PC-3 (cell line): ENCODE data around the gene MT1A. TPM values are rescaled to one million over a fixed set of nuclear protein-coding genes. Genes with fewer than 3 reads are reported as not detected.
A peak's percentile ranks its signal among the peaks of the same experiment; 100 is the strongest.

Experiments
- ATAC-seq: fragments of 200-7000 bp; cut with Tn5 transposase; 2 replicates; pipeline ENCODE4 v1.9.1; 2020; ENCODE audit warnings: mild to moderate bottlenecking, moderate library complexity
- BruUV-seq: library from RNA; stranded (reverse); fragments of 400-500 nt; replicated peaks from 2 replicates; lab custom pipeline; 2021; lab: Mats Ljungman, UMichigan
- CTCF ChIA-PET: fragments of 300-600 bp; sonication (Branson Sonifier 250); formaldehyde crosslinking; loops from one replicate; lab custom pipeline; 2022; ENCODE audit warnings: antibody characterized with exemption; lab: Charles Lee
- POLR2A ChIA-PET: fragments of 300-600 bp; sonication (Branson Sonifier 250); formaldehyde crosslinking; loops from one replicate; lab custom pipeline; 2022; ENCODE audit warnings: antibody characterized with exemption; ENCODE audit not compliant: unreplicated experiment; lab: Charles Lee
- DNase-seq: peaks from one replicate; pipeline ENCODE4 v3.0.0-alpha.2; 2015
- H2AFZ ChIP-seq: fragments of 300-600 bp; sonication (generic); 2 replicates; pipeline ENCODE4 v1.6.0; 2016; ENCODE audit warnings: antibody characterized with exemption, low read length
- H3F3A ChIP-seq: fragments of 300-600 bp; sonication (generic); one replicate; pipeline ENCODE4 v1.6.0; 2017; ENCODE audit warnings: antibody characterized with exemption, low read length, control low read depth, mild to moderate bottlenecking; ENCODE audit not compliant: unreplicated experiment
- H3K27ac ChIP-seq: fragments of 300-600 bp; sonication (generic); 2 replicates; pipeline ENCODE4 v1.5.1; 2016; ENCODE audit warnings: mild to moderate bottlenecking, low read length
- H3K27me3 ChIP-seq: fragments of 300-600 bp; sonication (generic); 2 replicates; pipeline ENCODE4 v1.6.1; 2016; ENCODE audit warnings: low read length, mixed read lengths
- H3K36me3 ChIP-seq: fragments of 300-600 bp; sonication (generic); 2 replicates; pipeline ENCODE4 v1.6.1; 2016; ENCODE audit warnings: low read depth, mixed run types, low read length, mixed read lengths
- H3K4me1 ChIP-seq: fragments of 300-600 bp; sonication (generic); 2 replicates; pipeline ENCODE4 v1.5.1; 2016; ENCODE audit warnings: low read length; ENCODE audit not compliant: insufficient read depth
- H3K4me2 ChIP-seq: fragments of 300-600 bp; sonication (generic); 2 replicates; pipeline ENCODE4 v1.6.0; 2016; ENCODE audit warnings: low read length
- H3K4me3 ChIP-seq: fragments of 300-600 bp; sonication (generic); 2 replicates; pipeline ENCODE4 v1.5.1; 2016; ENCODE audit warnings: mild to moderate bottlenecking, low read length, mixed read lengths
- H3K79me2 ChIP-seq: fragments of 300-600 bp; sonication (generic); 2 replicates; pipeline ENCODE4 v1.6.1; 2017; ENCODE audit warnings: low read length, mixed read lengths
- H3K9ac ChIP-seq: fragments of 300-600 bp; sonication (generic); 2 replicates; pipeline ENCODE4 v1.6.0; 2016; ENCODE audit warnings: mild to moderate bottlenecking, low read length
- H3K9me2 ChIP-seq: fragments of 300-600 bp; sonication (generic); replicated peaks from 2 replicates; pipeline ENCODE4 v1.6.1; 2016; ENCODE audit warnings: mixed run types, low read length, mixed read lengths
- H3K9me3 ChIP-seq: fragments of 300-600 bp; sonication (generic); 2 replicates; pipeline ENCODE4 v1.6.1; 2016; ENCODE audit warnings: low read length, mixed read lengths
- H4K20me1 ChIP-seq: fragments of 300-600 bp; sonication (generic); 2 replicates; pipeline ENCODE4 v1.6.1; 2016; ENCODE audit warnings: low read length, mixed read lengths
- EZH2 ChIP-seq: fragments of 300-600 bp; sonication (generic); IDR thresholded peaks from one replicate; pipeline ENCODE4 v1.6.1; 2017; ENCODE audit warnings: antibody characterized with exemption, mild to moderate bottlenecking, low read length; ENCODE audit not compliant: unreplicated experiment
- EZH2phosphoT487 ChIP-seq: fragments of 300-600 bp; sonication (generic); IDR thresholded peaks from 2 replicates; pipeline ENCODE4 v1.6.1; 2018; ENCODE audit warnings: mild to moderate bottlenecking, antibody characterized with exemption, low read length, borderline replicate concordance
- intact Hi-C: fragments of 100-400 bp; cut with micrococcal nuclease; formaldehyde crosslinking; loops from 2 replicates; pipeline ENCODE4 v1.9.0; 2023
- total RNA-seq: library from RNA; depleted of rRNA; stranded (reverse); fragments of >200 nt; gene quantifications from 2 replicates; pipeline ENCODE4 v1.2.3, GENCODE V29; 2014
- TF ChIP-seq, protein P1 (sequence below): fragments of 300-600 bp; sonication (generic); conservative IDR thresholded peaks from 2 replicates; pipeline ENCODE4 v1.5.1; 2017; ENCODE audit warnings: antibody characterized with exemption, low read depth, mild to moderate bottlenecking, low read length

MT1A gene
- total RNA-seq, 1 experiment from 2014 or later: not detected

GRCh38 chr16:56605475-56605874 lies 33.0 kb upstream of the MT1A start:
- H3K4me3 ChIP-seq: no peak overlapping the region; the same call in 1 of the 2 replicates
- no peak overlapping the region for H3K9ac ChIP-seq
- H4K20me1 ChIP-seq: no peaks in the 10 kb centered on the region
- no peaks in the 10 kb centered on the region for H3K36me3 ChIP-seq
- H3K4me2 ChIP-seq: peak overlapping the region; percentile 93
- CTCF ChIA-PET: no interaction called here
- H3F3A ChIP-seq: peaks cover 14% of the 10 kb centered on the region
- peaks cover 13% of the 10 kb centered on the region for H3K79me2 ChIP-seq
- intact Hi-C loops: loop anchor here (5.0 to 10.0 kb wide), 3 partner anchors 49 to 182 kb away; partner anchors contain the start of genes MT1B, MT1F and MT1X
- ATAC-seq: no peak
- BruUV-seq: no TSS peak
- no peak for DNase-seq
- H3K9me2 ChIP-seq: no peaks in the 10 kb centered on the region
- TF ChIP-seq EZH2 (no peak), EZH2phosphoT487 (no peak)
- TF ChIP-seq, protein P1, sequence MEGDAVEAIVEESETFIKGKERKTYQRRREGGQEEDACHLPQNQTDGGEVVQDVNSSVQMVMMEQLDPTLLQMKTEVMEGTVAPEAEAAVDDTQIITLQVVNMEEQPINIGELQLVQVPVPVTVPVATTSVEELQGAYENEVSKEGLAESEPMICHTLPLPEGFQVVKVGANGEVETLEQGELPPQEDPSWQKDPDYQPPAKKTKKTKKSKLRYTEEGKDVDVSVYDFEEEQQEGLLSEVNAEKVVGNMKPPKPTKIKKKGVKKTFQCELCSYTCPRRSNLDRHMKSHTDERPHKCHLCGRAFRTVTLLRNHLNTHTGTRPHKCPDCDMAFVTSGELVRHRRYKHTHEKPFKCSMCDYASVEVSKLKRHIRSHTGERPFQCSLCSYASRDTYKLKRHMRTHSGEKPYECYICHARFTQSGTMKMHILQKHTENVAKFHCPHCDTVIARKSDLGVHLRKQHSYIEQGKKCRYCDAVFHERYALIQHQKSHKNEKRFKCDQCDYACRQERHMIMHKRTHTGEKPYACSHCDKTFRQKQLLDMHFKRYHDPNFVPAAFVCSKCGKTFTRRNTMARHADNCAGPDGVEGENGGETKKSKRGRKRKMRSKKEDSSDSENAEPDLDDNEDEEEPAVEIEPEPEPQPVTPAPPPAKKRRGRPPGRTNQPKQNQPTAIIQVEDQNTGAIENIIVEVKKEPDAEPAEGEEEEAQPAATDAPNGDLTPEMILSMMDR: no peak
- H3K9me3 ChIP-seq: no peaks in the 10 kb centered on the region
- no peaks in the 10 kb centered on the region for H3K27me3 ChIP-seq
- peak overlapping the region; percentile 82 for H3K27ac ChIP-seq
- peaks cover 45% of the 10 kb centered on the region for H3K4me1 ChIP-seq
- POLR2A ChIA-PET: no interaction called here
- no peak overlapping the region for H2AFZ ChIP-seq

GRCh38 chr16:56606071-56606475 lies 32.4 kb upstream of the MT1A start:
- DNase-seq (no peak), ATAC-seq (peak; percentile 0; the same call in 1 of the 2 replicates)
- Histone ChIP-seq H3K36me3 (no peaks in the 10 kb centered on the region), H3K4me3 (no peak overlapping the region; the same call in 1 of the 2 replicates), H2AFZ (no peak overlapping the region), H3K79me2 (peaks cover 16% of the 10 kb centered on the region), H3K4me2 (peak overlapping the region; percentile 93), H3K27ac (peak overlapping the region; percentile 82), H3K9ac (peak overlapping the region; percentile 37; the same call in 1 of the 2 replicates), H4K20me1 (no peaks in the 10 kb centered on the region), H3K27me3 (no peaks in the 10 kb centered on the region), H3K9me2 (no peaks in the 10 kb centered on the region), H3F3A (peaks cover 14% of the 10 kb centered on the region), H3K9me3 (no peaks in the 10 kb centered on the region), H3K4me1 (peaks cover 51% of the 10 kb centered on the region)
- ChIA-PET CTCF (interaction anchor here (1.1 to 1.2 kb wide), 2 partner anchors 96 to 183 kb away, joined by 4 to 7 read pairs; no protein-coding TSS in a partner anchor), POLR2A (no interaction called here)
- TF ChIP-seq, protein P1: no peak
- TF ChIP-seq EZH2phosphoT487: no peak
- TF ChIP-seq EZH2: no peak
- intact Hi-C loops: loop anchor here (2.0 to 10.0 kb wide), 4 partner anchors 21 to 181 kb away; partner anchors contain the start of genes MT1B, MT1F and MT1X
- BruUV-seq: no TSS peak
